ENCODE results near the gene MYOM1.

DNA sequence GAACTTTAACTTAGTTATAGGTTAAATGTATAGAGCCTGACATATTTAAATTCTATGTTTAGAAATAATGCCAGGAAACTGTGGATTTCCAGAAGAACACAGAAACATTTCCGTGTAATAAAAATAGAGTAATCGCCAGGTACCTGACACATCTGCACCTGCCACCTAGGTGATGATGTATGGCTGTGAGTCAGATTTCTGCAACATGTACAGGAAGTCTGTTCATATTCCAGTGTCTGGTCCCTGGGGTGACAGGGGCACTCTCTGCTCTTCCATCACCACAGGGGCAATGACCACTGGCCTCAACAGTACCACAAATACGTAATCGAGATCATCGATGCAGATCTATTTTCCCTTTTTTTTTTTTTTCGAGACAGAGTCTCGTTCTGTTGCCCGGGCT lies 105.7 kb downstream of the MYOM1 start:
- TF ChIP-seq POLR2AphosphoS5 (IDR thresholded peaks at IDR 0.05; ENCODE audit: low read depth, low read length): no peak
- no peak for TF ChIP-seq SIN3A (IDR thresholded peaks at IDR 0.05; ENCODE audit: borderline replicate concordance, insufficient read depth, low read length)
- no peak for TF ChIP-seq TAF1 (IDR thresholded peaks at IDR 0.05; ENCODE audit: borderline replicate concordance, insufficient read depth, low read length)
- no peak for TF ChIP-seq REST (IDR thresholded peaks at IDR 0.05; ENCODE audit: insufficient read depth in 1 of 2, low read depth in 2 of 2, low read length in 2 of 2)
- no peak for TF ChIP-seq FOXP2 (optimal IDR thresholded peaks at IDR 0.05; ENCODE audit: borderline replicate concordance, extremely low read depth, extremely low read length, insufficient read depth)
